Effector CD4-positive, alpha-beta T cell (primary cell): ENCODE data around the gene MINAR1.
"Not testable (repeated sequence)": the region's sequence is repeated elsewhere in the genome, so short reads cannot be mapped to it uniquely, and the experiment has no call there.

ENCODE experiments used
- DNase-seq: peaks from one replicate; pipeline ENCODE4 v3.0.0-alpha.2; 2020
- total RNA-seq: gene quantifications from one replicate; lab custom pipeline; 2026; lab: John Stamatoyannopoulos, UW

The MINAR1 gene, protein sequence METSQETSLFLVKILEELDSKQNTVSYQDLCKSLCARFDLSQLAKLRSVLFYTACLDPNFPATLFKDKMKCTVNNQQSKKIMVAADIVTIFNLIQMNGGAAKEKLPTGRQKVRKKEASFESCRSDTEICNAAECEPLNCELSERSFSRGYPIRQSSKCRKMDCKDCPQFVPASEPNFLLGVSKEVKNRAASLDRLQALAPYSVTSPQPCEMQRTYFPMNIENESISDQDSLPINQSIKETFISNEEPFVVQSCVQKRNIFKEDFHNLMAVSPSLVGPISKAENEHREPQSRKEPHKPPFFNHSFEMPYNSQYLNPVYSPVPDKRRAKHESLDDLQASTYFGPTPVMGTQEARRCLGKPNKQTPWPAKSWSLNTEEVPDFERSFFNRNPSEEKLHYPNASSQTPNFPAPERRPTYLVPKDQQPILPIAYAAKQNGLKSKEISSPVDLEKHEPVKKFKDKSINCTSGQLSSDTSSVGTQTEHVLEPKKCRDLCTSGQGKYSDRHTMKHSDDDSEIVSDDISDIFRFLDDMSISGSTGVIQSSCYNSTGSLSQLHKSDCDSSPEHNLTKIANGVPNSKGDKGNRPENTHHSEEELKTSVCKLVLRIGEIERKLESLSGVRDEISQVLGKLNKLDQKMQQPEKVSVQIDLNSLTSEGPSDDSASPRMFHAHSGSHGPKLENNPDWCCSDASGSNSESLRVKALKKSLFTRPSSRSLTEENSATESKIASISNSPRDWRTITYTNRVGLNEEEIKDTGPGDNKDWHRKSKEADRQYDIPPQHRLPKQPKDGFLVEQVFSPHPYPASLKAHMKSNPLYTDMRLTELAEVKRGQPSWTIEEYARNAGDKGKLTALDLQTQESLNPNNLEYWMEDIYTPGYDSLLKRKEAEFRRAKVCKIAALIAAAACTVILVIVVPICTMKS
- 1.7 reads per million for total RNA-seq

GRCh38 chr15:79431636-79432344 lies at the start of gene MINAR1:
MINAR1 (plus strand) TSS chr15:79432336; CDS start chr15:79456148, 23,812 bp downstream.
- DNase-seq: no peak

DNA sequence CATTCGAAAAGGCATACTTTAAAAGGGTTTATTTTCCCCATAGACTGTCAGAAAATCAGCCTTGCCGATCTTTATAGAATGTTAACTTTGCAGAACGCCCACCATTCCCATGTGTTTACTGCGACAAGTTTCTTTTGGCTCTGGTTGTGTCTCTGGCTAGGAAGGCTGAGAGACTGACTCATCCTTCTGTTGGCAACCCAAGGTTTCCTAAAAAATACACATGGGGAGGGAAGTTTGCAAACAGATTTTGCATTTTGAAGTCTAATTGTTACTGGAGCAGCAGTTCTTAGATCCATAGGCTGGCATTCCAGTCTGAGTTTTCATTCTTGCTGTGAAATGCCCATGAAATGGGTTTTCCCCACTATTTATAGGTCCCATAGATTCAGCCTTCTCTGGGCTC lies 37.9 kb upstream of the MINAR1 start:
- no peak for DNase-seq

- no peak for DNase-seq
Observed at GRCh38 chr15:79396850-79397249, 35.3 kb upstream of the MINAR1 start.

- no peak for DNase-seq
Observed at GRCh38 chr15:79397269-79397910, 34.7 kb upstream of the MINAR1 start.

DNA sequence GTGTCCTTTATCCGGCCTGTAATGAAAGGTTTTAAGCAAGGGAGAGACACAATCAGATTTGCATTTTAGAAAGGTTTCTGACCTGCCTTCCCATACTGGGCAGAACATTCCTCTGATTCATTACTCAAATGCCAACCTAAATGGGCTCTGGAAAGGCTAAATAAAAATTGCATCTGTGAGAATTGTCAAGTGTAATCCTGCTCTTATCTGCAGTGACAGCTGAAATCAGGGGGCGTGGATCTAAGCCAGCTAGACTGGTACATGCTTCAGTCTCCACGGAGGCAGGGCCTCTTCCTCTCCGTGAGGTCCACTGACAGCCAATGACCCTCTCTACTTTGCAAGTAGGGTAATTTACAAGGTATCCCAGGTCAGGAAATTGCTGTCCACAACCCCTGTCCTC lies 32.5 kb upstream of the MINAR1 start:
- no peak for DNase-seq

DNA sequence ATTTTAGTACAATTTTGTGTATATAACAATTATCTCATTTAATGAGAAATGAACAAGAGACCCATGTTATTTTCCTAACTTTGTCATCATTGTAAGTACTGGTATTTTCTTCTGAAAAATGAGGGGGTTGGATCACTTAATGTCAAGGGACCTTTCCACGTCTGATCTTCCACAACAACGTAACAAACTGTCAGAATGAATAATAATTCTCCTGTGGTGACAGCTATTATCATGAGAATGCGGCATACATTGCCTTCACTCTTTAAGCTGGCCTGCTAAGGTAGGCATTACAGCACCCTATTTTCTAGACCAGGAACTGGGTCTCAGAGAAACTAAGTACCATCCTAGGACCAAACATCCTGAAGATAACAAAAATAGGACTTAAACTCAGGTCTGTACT lies 31.5 kb upstream of the MINAR1 start:
- DNase-seq: no peak

- DNase-seq: no peak
Observed at GRCh38 chr15:79401301-79401700, 30.8 kb upstream of the MINAR1 start.

GRCh38 chr15:79402136-79402535 lies 30.0 kb upstream of the MINAR1 start:
- DNase-seq: no peak

DNA sequence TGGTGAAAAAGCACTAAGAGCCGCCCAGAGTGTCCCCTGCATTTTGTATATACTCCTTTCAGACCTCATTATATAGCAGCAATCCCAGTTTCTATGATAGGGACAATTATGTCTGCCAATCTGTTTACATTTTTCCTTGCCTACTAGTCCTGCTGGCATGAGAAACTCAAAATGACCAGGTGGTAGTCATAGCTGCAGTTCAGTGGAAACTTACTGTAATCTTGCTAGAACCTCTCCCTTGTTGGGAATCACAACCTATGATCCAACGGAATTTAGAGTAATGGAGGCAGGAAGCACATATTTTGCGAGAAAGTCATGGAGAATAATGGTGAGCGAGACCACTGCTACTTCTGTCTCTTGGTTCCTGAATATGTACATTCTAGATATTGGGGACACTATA lies 28.6 kb upstream of the MINAR1 start:
- no peak for DNase-seq

DNA sequence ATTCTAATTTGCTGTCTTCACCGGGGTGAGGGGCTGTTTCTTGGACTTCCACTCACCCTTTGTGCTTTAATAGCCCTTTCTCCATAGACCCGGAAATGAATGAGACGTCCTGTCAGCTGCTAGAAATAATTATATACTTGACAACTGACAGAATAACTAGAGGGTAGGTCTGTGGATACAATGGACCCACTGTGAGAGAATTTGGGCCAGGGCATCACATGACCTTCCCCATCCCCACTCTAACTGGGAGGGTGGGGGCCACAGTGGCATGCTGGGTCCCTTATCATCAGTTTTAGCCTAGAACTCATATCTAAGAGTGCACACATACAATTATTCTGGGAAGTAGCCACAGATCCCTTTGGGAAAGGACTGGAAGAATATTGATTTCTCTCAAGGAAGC lies 25.9 kb upstream of the MINAR1 start:
- no peak for DNase-seq

- no peak for DNase-seq
Observed at GRCh38 chr15:79408041-79408440, 24.1 kb upstream of the MINAR1 start.

GRCh38 chr15:79410237-79410636 lies 21.9 kb upstream of the MINAR1 start:
- DNase-seq: no peak

DNA sequence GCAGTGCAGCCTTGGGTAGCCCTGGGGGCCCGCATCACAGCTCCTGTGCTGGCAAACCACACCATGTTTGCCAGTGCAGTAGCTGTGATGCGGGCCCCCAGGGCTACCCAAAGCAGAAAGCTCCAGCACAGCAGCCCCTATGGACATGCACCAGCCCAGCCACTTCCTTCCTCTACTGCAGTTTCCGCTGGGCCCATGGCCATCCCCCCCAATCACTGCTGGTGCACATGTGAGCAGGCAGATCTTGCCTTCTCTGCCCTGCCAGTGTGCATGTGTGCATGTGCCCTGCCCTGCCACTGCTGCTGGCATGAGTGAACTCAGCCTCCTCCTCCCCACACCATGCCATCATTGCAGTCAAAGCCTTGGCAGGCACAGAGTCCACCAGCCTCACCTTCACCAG lies 20.1 kb upstream of the MINAR1 start:
- no peak for DNase-seq

GRCh38 chr15:79412429-79412828 lies 19.7 kb upstream of the MINAR1 start:
- no peak for DNase-seq

DNA sequence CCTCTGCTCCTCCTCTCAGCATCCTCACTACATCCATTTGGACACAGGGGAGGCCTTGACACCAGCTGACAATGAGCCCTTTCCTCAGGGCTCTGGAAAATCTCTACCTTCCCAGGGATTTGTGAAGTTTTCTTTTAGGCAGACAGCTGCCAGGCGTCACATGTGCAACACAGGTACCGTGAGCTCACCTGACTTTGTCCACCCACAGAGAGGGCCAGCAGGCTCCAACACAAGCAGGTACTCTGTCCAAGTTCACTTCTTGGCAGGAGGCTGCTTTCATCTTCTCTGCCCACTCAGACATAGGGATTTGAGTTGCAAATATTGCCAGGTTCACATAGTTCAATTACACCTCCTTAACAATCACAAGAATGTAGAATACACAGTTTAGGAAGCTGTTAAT lies 15.3 kb upstream of the MINAR1 start:
- no peak for DNase-seq

GRCh38 chr15:79418693-79419279 lies 13.3 kb upstream of the MINAR1 start:
- DNase-seq: no peak

GRCh38 chr15:79425591-79426295 lies 6.4 kb upstream of the MINAR1 start:
- DNase-seq: no peak

DNA sequence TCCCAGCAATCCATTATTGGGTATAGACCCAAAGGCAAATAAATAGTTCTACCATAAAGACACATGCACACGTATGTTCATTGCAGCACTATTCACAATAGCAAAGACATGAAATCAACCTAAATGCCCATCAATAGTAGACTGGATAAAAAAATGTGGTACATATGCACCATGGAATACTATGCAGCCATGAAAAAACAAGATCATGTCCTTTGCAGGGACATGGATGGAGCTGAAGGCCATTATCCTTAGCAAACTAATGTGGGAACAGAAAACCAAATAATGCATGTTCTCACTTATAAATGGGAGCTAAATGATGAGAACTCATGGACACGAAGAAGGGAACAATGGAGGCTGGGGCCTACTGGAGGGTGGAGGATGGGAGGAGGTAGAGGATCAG lies 5.2 kb upstream of the MINAR1 start:
- DNase-seq: not testable (repeated sequence)

GRCh38 chr15:79427781-79428598 lies 4.1 kb upstream of the MINAR1 start:
- DNase-seq: no peak

- DNase-seq: no peak
Observed at GRCh38 chr15:79430901-79431635, 1.1 kb upstream of the MINAR1 start.
